Endothelial cell (in vitro differentiated cells): ENCODE data around the gene FUT8. TPM values are rescaled to one million over a fixed set of nuclear protein-coding genes. Genes with fewer than 3 reads are reported as not detected.

ENCODE experiments used
- DNase-seq: peaks from one replicate; pipeline ENCODE4 v3.0.0; 2021; ENCODE audit warnings: low spot score
- H3K27ac Mint-ChIP-seq: one replicate; pipeline ENCODE4 v1.8.0; 2021; ENCODE audit warnings: mixed read lengths, inconsistent platforms; ENCODE audit not compliant: unreplicated experiment
- H3K27me3 Mint-ChIP-seq: one replicate; pipeline ENCODE4 v1.8.0; 2021; ENCODE audit warnings: mild to moderate bottlenecking, moderate library complexity, mixed read lengths, inconsistent platforms; ENCODE audit not compliant: unreplicated experiment
- H3K36me3 Mint-ChIP-seq: one replicate; pipeline ENCODE4 v1.8.0; 2021; ENCODE audit warnings: mild to moderate bottlenecking, low read depth, mixed read lengths, inconsistent platforms; ENCODE audit not compliant: unreplicated experiment
- H3K4me1 Mint-ChIP-seq: one replicate; pipeline ENCODE4 v1.8.0; 2021; ENCODE audit warnings: mild to moderate bottlenecking, mixed read lengths, inconsistent platforms; ENCODE audit not compliant: unreplicated experiment
- H3K4me3 Mint-ChIP-seq: one replicate; pipeline ENCODE4 v1.8.0; 2021; ENCODE audit warnings: mild to moderate bottlenecking, mixed read lengths, inconsistent platforms; ENCODE audit not compliant: unreplicated experiment
- H3K9me3 Mint-ChIP-seq: one replicate; pipeline ENCODE4 v1.8.0; 2021; ENCODE audit warnings: mixed read lengths, inconsistent platforms; ENCODE audit not compliant: unreplicated experiment
- CTCF ChIP-seq: fragments of 200-600 bp; sonication (generic); IDR thresholded peaks from one replicate; pipeline ENCODE4 v1.5.0; 2021; ENCODE audit warnings: antibody characterized with exemption; ENCODE audit not compliant: unreplicated experiment
- total RNA-seq: library from RNA; stranded (reverse); fragmentation: NEBNext Ultra II Directional; extraction: Animal tissue kit (Norgen Biotek cat#: 25700); gene quantifications from one replicate; pipeline ENCODE4 v1.2.1, GENCODE V29; 2021; ENCODE audit not compliant: unreplicated experiment

The FUT8 gene
- total RNA-seq, 1 donor from 2014 or later: 65.4 TPM

- no peaks in the 10 kb centered on the region for H3K27me3 Mint-ChIP-seq
- no peak for TF ChIP-seq CTCF
- DNase-seq: no peak
- no peaks in the 10 kb centered on the region for H3K9me3 Mint-ChIP-seq
- no peaks in the 10 kb centered on the region for H3K4me1 Mint-ChIP-seq
- no peak overlapping the region for H3K4me3 Mint-ChIP-seq
- H3K27ac Mint-ChIP-seq: no peak overlapping the region
- no peaks in the 10 kb centered on the region for H3K36me3 Mint-ChIP-seq
These were observed 193.9 kb downstream of the FUT8 start for GRCh38 chr14:65606460-65606859.

- no peak for DNase-seq
- TF ChIP-seq CTCF: no peak
- no peaks in the 10 kb centered on the region for H3K9me3 Mint-ChIP-seq
- H3K27me3 Mint-ChIP-seq: no peaks in the 10 kb centered on the region
- no peak overlapping the region for H3K4me3 Mint-ChIP-seq
- no peak overlapping the region for H3K27ac Mint-ChIP-seq
- H3K4me1 Mint-ChIP-seq: no peaks in the 10 kb centered on the region
- no peaks in the 10 kb centered on the region for H3K36me3 Mint-ChIP-seq
These were observed 200.7 kb downstream of the FUT8 start for GRCh38 chr14:65613131-65613650.

- no peaks in the 10 kb centered on the region for H3K9me3 Mint-ChIP-seq
- H3K4me3 Mint-ChIP-seq: no peak overlapping the region
- H3K27me3 Mint-ChIP-seq: no peaks in the 10 kb centered on the region
- H3K4me1 Mint-ChIP-seq: peaks cover 4% of the 10 kb centered on the region
- TF ChIP-seq CTCF: no peak
- no peak for DNase-seq
- H3K27ac Mint-ChIP-seq: no peak overlapping the region
- H3K36me3 Mint-ChIP-seq: no peaks in the 10 kb centered on the region
These were observed 206.5 kb downstream of the FUT8 start for GRCh38 chr14:65618996-65619395.

GRCh38 chr14:65620195-65620594, 207.7 kb downstream of the FUT8 start:
- DNase-seq: no peak
- no peaks in the 10 kb centered on the region for H3K9me3 Mint-ChIP-seq
- H3K4me1 Mint-ChIP-seq: peaks cover 4% of the 10 kb centered on the region
- H3K27me3 Mint-ChIP-seq: peaks cover 3% of the 10 kb centered on the region
- H3K36me3 Mint-ChIP-seq: no peaks in the 10 kb centered on the region
- no peak overlapping the region for H3K27ac Mint-ChIP-seq
- no peak for TF ChIP-seq CTCF
- no peak overlapping the region for H3K4me3 Mint-ChIP-seq

- Mint-ChIP-seq H3K27me3 (peaks cover 3% of the 10 kb centered on the region), H3K4me1 (peaks cover 4% of the 10 kb centered on the region), H3K36me3 (no peaks in the 10 kb centered on the region), H3K4me3 (no peak overlapping the region), H3K9me3 (no peaks in the 10 kb centered on the region), H3K27ac (no peak overlapping the region)
- no peak for TF ChIP-seq CTCF
- no peak for DNase-seq
These were observed 210.2 kb downstream of the FUT8 start for GRCh38 chr14:65622703-65623102.
